ENCODE measurements around the gene IFT81.

IFT81 gene, protein sequence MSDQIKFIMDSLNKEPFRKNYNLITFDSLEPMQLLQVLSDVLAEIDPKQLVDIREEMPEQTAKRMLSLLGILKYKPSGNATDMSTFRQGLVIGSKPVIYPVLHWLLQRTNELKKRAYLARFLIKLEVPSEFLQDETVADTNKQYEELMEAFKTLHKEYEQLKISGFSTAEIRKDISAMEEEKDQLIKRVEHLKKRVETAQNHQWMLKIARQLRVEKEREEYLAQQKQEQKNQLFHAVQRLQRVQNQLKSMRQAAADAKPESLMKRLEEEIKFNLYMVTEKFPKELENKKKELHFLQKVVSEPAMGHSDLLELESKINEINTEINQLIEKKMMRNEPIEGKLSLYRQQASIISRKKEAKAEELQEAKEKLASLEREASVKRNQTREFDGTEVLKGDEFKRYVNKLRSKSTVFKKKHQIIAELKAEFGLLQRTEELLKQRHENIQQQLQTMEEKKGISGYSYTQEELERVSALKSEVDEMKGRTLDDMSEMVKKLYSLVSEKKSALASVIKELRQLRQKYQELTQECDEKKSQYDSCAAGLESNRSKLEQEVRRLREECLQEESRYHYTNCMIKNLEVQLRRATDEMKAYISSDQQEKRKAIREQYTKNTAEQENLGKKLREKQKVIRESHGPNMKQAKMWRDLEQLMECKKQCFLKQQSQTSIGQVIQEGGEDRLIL

DNA sequence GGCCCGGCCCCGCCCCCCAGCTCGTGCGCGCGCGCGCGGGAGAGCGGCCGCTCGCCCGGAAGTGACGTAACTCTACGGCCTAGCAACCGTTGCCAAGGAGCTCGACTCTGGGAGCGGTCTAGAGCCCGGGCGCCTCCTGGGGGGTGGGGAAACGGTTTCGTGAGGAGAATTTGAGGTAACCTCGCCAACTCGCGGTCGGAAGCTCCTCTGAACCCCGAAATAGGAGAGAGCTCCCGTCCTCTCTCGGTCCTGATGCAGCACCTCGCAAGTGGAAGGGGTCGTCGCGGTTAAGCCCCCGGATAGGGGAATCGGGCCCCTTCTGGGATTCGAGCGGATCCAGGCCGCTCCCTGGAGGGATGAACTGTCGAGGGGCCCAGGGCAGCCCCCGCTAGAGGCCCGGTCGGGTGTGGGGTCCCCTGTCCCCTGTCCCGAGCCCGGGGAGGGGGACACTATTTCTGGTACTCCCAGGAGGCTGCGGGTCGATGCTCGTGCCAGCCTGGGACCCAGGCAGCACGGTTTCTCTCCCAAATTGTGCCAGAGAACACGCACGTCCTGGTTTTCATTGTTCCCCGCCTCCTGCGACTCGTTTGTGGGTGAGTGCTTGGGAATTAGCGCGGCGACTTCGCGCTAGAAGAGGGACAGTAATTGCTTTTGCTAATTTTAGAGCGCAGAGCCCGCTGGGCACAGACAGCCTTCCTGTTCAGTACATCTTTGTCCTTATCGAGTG, at the start of gene IFT81:
TSS of gene IFT81 (plus strand) at position 89 of the 727 bp plus-strand sequence. CDS start 3,024 bp downstream, outside the sequence.
- Mint-ChIP-seq H3K27me3 (ENCODE audit: low read depth) (peaks cover 7% of the 10 kb centered on the region), H3K36me3 (ENCODE audit: low read depth) (peaks cover 12% of the 10 kb centered on the region), H3K4me1 (peaks cover 47% of the 10 kb centered on the region), H3K27ac (peak within 1 kb of the TSS; percentile 76 to 96 (median 95)), H3K4me3 (peak within 1 kb of the TSS; percentile 95 to 98 (median 97)), H3K9me3 (no peaks in the 10 kb centered on the region)
- TF ChIP-seq, protein P1, sequence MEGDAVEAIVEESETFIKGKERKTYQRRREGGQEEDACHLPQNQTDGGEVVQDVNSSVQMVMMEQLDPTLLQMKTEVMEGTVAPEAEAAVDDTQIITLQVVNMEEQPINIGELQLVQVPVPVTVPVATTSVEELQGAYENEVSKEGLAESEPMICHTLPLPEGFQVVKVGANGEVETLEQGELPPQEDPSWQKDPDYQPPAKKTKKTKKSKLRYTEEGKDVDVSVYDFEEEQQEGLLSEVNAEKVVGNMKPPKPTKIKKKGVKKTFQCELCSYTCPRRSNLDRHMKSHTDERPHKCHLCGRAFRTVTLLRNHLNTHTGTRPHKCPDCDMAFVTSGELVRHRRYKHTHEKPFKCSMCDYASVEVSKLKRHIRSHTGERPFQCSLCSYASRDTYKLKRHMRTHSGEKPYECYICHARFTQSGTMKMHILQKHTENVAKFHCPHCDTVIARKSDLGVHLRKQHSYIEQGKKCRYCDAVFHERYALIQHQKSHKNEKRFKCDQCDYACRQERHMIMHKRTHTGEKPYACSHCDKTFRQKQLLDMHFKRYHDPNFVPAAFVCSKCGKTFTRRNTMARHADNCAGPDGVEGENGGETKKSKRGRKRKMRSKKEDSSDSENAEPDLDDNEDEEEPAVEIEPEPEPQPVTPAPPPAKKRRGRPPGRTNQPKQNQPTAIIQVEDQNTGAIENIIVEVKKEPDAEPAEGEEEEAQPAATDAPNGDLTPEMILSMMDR (IDR thresholded peaks at IDR 0.05; ENCODE audit: unreplicated experiment in 3 of 3), result no peak

DNA sequence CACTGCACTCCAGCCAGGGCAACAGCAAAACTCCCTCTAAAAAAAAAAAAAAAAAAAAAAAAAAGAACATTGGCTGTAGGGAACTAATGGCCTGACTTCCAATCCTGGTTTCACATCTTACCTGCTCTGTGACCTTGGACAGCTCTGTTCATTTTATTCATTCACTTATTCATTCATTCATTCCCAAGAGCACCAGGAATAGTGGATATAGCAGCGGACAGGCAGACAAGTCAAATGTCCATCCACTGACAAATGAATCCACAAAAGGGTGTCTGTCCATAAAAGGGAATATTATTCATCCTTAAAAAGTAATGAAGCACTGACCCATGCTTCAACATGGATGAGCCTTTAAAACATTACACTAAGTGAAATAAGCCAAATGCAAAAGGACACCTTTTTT, 48.3 kb upstream of the IFT81 start:
- TF ChIP-seq, protein P1 (IDR thresholded peaks at IDR 0.05; ENCODE audit: unreplicated experiment in 3 of 3), result no peak
- no peaks in the 10 kb centered on the region for H3K9me3 Mint-ChIP-seq
- H3K27ac Mint-ChIP-seq, result no peak overlapping the region
- peaks cover 5% of the 10 kb centered on the region for H3K4me1 Mint-ChIP-seq
- H3K27me3 Mint-ChIP-seq (ENCODE audit: low read depth), result peaks cover 8% of the 10 kb centered on the region
- no peaks in the 10 kb centered on the region for H3K36me3 Mint-ChIP-seq (ENCODE audit: low read depth)
- H3K4me3 Mint-ChIP-seq, result no peak overlapping the region

DNA sequence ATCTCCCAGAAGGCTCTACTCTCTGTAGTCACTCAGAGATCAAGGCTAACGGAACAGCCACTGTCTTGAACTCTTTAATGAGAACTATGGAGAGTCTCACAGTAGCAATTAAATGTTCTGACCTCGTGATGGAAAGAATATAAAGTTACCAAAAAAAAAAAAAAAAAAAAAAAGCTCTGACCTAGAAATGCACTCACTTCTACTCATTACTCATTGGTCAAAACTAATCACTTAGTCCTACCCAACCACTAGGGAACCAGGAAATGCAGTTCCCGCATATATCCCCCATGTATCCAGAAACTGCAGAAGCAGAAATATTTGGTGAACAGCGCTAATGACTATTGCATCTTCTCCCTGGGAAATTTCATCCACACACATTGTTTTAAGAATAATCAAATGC, 46.4 kb upstream of the IFT81 start:
- Mint-ChIP-seq H3K4me3 (no peak overlapping the region), H3K9me3 (no peaks in the 10 kb centered on the region), H3K4me1 (peaks cover 5% of the 10 kb centered on the region), H3K27me3 (ENCODE audit: low read depth) (peaks cover 8% of the 10 kb centered on the region), H3K36me3 (ENCODE audit: low read depth) (no peaks in the 10 kb centered on the region), H3K27ac (no peak overlapping the region)
- TF ChIP-seq, protein P1 (IDR thresholded peaks at IDR 0.05; ENCODE audit: unreplicated experiment in 3 of 3), result no peak

DNA sequence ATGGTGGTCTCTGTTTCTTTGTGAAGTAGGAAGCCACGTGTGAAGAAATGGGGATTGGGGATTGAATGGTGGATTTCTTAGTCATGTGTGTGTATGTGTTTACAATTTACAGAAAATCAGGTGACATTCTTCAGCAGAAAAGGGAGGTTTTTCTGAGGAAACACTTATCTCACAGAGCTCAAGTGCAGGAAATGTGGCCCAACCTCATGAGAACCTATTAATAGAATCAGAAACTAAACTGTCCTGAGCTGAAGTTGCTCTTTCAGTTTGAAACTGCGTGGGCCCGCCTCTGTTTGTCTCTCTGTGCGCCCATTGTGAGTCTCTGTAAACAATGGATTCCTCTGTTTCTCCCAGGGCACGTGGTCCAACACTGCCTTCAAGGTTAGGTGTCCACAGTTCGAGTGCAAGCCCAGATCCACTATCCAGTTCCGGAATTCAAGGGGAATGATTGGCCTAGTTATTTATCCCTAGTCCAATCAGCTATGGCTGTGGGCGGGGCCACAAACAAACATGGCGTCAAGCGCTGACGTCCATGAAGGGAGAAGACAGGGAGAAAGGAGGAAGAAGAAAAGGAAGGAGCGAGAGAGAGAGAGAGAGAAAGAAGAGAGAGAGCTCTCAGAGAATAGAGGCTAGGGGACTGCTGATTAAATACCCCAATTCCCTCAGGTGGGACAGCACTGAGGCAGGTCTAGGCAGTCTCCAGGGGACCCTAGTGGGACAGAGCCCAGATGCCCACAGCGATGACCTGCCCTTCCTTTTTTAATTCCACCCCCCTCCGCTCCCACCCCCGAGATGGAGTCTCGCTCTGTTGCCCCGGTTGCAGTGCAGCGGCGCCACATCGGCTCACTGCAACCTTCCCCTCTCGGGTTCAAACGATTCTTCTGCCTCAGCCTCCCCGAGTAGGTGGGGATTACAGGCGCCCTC, 44.4 kb upstream of the IFT81 start:
- TF ChIP-seq, protein P1 (IDR thresholded peaks at IDR 0.05; ENCODE audit: unreplicated experiment in 3 of 3), result no peak
- Mint-ChIP-seq H3K9me3 (no peaks in the 10 kb centered on the region), H3K27ac (no peak overlapping the region), H3K4me3 (no peak overlapping the region), H3K36me3 (ENCODE audit: low read depth) (no peaks in the 10 kb centered on the region), H3K27me3 (ENCODE audit: low read depth) (peaks cover 8% of the 10 kb centered on the region), H3K4me1 (no peaks in the 10 kb centered on the region)

DNA sequence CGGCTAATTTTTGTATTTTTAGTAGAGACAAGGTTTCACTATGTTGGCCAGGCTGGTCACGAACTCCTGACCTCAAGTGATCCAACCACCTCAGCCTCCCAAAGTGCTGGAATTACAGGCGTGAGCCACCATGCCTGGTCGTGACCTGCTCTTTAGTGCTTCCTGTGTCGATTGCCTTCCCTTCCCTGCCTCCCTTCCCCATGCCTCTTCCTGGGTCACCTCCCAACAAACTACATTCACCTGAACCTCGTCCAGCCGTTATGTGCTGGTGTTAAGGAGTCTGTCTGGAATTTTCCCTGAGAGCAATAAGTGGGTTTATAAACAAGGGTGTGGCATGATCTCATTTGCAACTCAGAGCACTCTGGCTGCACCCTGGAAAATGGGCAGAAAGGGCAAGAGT, 43.7 kb upstream of the IFT81 start:
- H3K27me3 Mint-ChIP-seq (ENCODE audit: low read depth), result peaks cover 8% of the 10 kb centered on the region
- H3K27ac Mint-ChIP-seq, result no peak overlapping the region
- H3K9me3 Mint-ChIP-seq, result no peaks in the 10 kb centered on the region
- H3K4me1 Mint-ChIP-seq, result no peaks in the 10 kb centered on the region
- H3K36me3 Mint-ChIP-seq (ENCODE audit: low read depth), result no peaks in the 10 kb centered on the region
- TF ChIP-seq, protein P1 (IDR thresholded peaks at IDR 0.05; ENCODE audit: unreplicated experiment in 3 of 3), result no peak
- H3K4me3 Mint-ChIP-seq, result no peak overlapping the region
